ENCODE measurements around the gene MCF2L. TPM values are rescaled to one million over a fixed set of nuclear protein-coding genes. Genes with fewer than 3 reads are reported as not detected.

Gene MCF2L
- total and polyA plus RNA-seq, 10 of the 15 experiments (the other 5 are each of a cell fraction or from before 2014, with no cell fraction given) = 0.06 to 1.1 (median 0.21) TPM; not detected in 2

GRCh38 chr13:112923962-112924361 is 45.1 kb upstream of the MCF2L start:
- no peaks in the 10 kb centered on the region for H4K20me1 ChIP-seq (ENCODE audit: control insufficient read depth, insufficient read depth)
- ChIA-PET POLR2A (no interaction called here), RAD21 (ENCODE audit: unreplicated experiment) (no interaction called here), SMC1A (ENCODE audit: uncharacterized antibody, unreplicated experiment) (no interaction called here), CTCF (no interaction called here)
- intact Hi-C loops (cut with micrococcal nuclease; ENCODE audit: unreplicated experiment) (no loop called here), in situ Hi-C loops (cut with MboI) (no loop called here)
- H3K4me1 ChIP-seq (ENCODE audit: control insufficient read depth, insufficient read depth, low read length) = no peaks in the 10 kb centered on the region
- no peak overlapping the region for H3K27ac ChIP-seq (ENCODE audit: control insufficient read depth, insufficient read depth)
- peaks cover 0 to 2% of the 10 kb centered on the region in 2 experiments; a peak in 2 of 4 replicates for H3K27me3 ChIP-seq (replicated peaks in 1 of 2; ENCODE audit: control insufficient read depth in 2 of 2, insufficient read depth in 2 of 2, low read length in 1 of 2)
- H3K4me3 ChIP-seq = no peak overlapping the region
- H3K9ac ChIP-seq (ENCODE audit: control insufficient read depth, insufficient read depth, low read length) = no peak overlapping the region
- no peak overlapping the region for H3K4me2 ChIP-seq (ENCODE audit: control insufficient read depth, insufficient read depth)
- H3K36me3 ChIP-seq (ENCODE audit: control insufficient read depth in 2 of 2, insufficient read depth in 2 of 2, low read length in 1 of 2) = no peaks in the 10 kb centered on the region
- FAIRE-seq (no peak), ATAC-seq (no peak), DNase-seq (ENCODE audit: low read depth, low spot score) (no peak)
- H2AFZ ChIP-seq (ENCODE audit: control insufficient read depth, low read depth, low read length) = no peak overlapping the region
- 56% methylated on average over 12 of the region's 12 CpGs for WGBS (ENCODE audit: insufficient coverage, insufficient replicate concordance, low lambda C conversion rate, missing lambda C conversion rate)
- no TSS peak for BruUV-seq (replicated peaks)
- no peaks in the 10 kb centered on the region for H3K9me3 ChIP-seq (replicated peaks; ENCODE audit: control insufficient read depth, insufficient read depth, low read length)
- H3K79me2 ChIP-seq (ENCODE audit: control insufficient read depth, insufficient read depth, low read length) = no peaks in the 10 kb centered on the region
- TF ChIP-seq FOXK2 (IDR thresholded peaks at IDR 0.05) (no peak), WRNIP1 (IDR thresholded peaks at IDR 0.05; ENCODE audit: borderline replicate concordance, low read depth, low read length) (no peak), MYC (IDR thresholded peaks at IDR 0.05; ENCODE audit: insufficient read depth, insufficient read length, insufficient replicate concordance, low read length, severe bottlenecking) (no peak), ASH2L (IDR thresholded peaks at IDR 0.05; ENCODE audit: borderline replicate concordance, low read depth) (no peak), CEBPZ (IDR thresholded peaks at IDR 0.05; ENCODE audit: low read depth, low read length) (no peak), ZNF274 (IDR thresholded peaks at IDR 0.05; ENCODE audit: insufficient read depth, insufficient read length) (no peak), RAD51 (IDR thresholded peaks at IDR 0.05) (no peak), BCL11A (IDR thresholded peaks at IDR 0.05; ENCODE audit: low read depth, low read length) (no peak), NFYA (IDR thresholded peaks at IDR 0.05; ENCODE audit: borderline replicate concordance, low read depth, low read length) (no peak), GABPA (IDR thresholded peaks at IDR 0.05; ENCODE audit: low read depth) (no peak), ETV6 (conservative IDR thresholded peaks at IDR 0.05 in 1 of 2, IDR thresholded peaks at IDR 0.05 in 1 of 2; ENCODE audit: borderline replicate concordance in 1 of 2, low read depth in 1 of 2) (no peak)
- TF ChIP-seq, protein P1, sequence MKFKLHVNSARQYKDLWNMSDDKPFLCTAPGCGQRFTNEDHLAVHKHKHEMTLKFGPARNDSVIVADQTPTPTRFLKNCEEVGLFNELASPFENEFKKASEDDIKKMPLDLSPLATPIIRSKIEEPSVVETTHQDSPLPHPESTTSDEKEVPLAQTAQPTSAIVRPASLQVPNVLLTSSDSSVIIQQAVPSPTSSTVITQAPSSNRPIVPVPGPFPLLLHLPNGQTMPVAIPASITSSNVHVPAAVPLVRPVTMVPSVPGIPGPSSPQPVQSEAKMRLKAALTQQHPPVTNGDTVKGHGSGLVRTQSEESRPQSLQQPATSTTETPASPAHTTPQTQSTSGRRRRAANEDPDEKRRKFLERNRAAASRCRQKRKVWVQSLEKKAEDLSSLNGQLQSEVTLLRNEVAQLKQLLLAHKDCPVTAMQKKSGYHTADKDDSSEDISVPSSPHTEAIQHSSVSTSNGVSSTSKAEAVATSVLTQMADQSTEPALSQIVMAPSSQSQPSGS (IDR thresholded peaks at IDR 0.05; ENCODE audit: low read length) = no peak
- TF ChIP-seq, protein P2, sequence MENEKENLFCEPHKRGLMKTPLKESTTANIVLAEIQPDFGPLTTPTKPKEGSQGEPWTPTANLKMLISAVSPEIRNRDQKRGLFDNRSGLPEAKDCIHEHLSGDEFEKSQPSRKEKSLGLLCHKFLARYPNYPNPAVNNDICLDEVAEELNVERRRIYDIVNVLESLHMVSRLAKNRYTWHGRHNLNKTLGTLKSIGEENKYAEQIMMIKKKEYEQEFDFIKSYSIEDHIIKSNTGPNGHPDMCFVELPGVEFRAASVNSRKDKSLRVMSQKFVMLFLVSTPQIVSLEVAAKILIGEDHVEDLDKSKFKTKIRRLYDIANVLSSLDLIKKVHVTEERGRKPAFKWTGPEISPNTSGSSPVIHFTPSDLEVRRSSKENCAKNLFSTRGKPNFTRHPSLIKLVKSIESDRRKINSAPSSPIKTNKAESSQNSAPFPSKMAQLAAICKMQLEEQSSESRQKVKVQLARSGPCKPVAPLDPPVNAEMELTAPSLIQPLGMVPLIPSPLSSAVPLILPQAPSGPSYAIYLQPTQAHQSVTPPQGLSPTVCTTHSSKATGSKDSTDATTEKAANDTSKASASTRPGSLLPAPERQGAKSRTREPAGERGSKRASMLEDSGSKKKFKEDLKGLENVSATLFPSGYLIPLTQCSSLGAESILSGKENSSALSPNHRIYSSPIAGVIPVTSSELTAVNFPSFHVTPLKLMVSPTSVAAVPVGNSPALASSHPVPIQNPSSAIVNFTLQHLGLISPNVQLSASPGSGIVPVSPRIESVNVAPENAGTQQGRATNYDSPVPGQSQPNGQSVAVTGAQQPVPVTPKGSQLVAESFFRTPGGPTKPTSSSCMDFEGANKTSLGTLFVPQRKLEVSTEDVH (IDR thresholded peaks at IDR 0.05; ENCODE audit: low read depth, partially characterized antibody) = no peak
- TF ChIP-seq, protein P3, sequence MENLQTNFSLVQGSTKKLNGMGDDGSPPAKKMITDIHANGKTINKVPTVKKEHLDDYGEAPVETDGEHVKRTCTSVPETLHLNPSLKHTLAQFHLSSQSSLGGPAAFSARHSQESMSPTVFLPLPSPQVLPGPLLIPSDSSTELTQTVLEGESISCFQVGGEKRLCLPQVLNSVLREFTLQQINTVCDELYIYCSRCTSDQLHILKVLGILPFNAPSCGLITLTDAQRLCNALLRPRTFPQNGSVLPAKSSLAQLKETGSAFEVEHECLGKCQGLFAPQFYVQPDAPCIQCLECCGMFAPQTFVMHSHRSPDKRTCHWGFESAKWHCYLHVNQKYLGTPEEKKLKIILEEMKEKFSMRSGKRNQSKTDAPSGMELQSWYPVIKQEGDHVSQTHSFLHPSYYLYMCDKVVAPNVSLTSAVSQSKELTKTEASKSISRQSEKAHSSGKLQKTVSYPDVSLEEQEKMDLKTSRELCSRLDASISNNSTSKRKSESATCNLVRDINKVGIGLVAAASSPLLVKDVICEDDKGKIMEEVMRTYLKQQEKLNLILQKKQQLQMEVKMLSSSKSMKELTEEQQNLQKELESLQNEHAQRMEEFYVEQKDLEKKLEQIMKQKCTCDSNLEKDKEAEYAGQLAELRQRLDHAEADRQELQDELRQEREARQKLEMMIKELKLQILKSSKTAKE (IDR thresholded peaks at IDR 0.05; ENCODE audit: low read depth, poor library complexity, severe bottlenecking) = no peak
